C4-2B (cell line): ENCODE data around the gene PGLYRP2.

Experiments used
- CTCF ChIP-seq: fragments of 450-650 bp; conservative IDR thresholded peaks from 2 replicates; pipeline ENCODE4 v1.5.1; 2017; ENCODE audit warnings: mild to moderate bottlenecking
- ZFX ChIP-seq: fragments of 450-650 bp; IDR thresholded peaks from 2 replicates; pipeline ENCODE4 v1.6.1; 2017

DNA sequence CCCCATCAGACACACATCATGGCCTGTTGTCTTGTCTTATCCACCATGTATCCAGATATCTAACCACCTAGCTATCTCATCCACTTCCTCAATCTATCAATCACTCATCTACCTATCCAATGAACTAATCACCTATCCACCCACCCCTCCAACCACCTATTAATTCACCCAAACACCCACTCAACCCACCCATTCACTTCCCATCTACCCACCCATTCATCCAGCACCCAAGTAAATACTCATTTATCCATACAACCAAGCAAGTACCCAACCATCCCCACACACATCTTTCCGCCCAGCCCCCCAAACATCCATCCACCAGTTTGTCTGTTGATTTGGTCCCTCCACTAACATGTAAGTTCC lies 28.8 kb downstream of the PGLYRP2 start:
- TF ChIP-seq CTCF = no peak
- no peak for TF ChIP-seq ZFX
